B cell (primary cell): ENCODE data around the gene RNASE8. TPM values are rescaled to one million over a fixed set of nuclear protein-coding genes. Genes with fewer than 3 reads are reported as not detected.

ENCODE experiments used
- ATAC-seq: fragments of 200-7000 bp; cut with Tn5 transposase; one replicate; pipeline ENCODE4 v1.10.0; 2021; ENCODE audit warnings: low read depth, mild to moderate bottlenecking, moderate number of reproducible peaks, moderate library complexity
- CTCF ChIA-PET: fragments of 350-600 bp; sonication (Branson Sonifier 250); formaldehyde crosslinking; loops from one replicate; lab custom pipeline; 2021; ENCODE audit warnings: antibody characterized with exemption, inconsistent platforms; lab: Charles Lee
- POLR2A ChIA-PET: fragments of 350-600 bp; sonication (Branson Sonifier 250); formaldehyde crosslinking; loops from one replicate; lab custom pipeline; 2021; ENCODE audit warnings: antibody characterized with exemption; lab: Charles Lee
- DNase-seq: peaks from one replicate; pipeline ENCODE4 v3.0.0; 2013
- H2AFZ ChIP-seq: 2 replicates; pipeline ENCODE4 v1.6.1; 2012; ENCODE audit warnings: mild to moderate bottlenecking, low read depth, low read length; ENCODE audit not compliant: insufficient read depth, poor library complexity, severe bottlenecking
- H3K27ac ChIP-seq, 2 donors: 1 replicate in 1 of 2; 2 replicates in 1 of 2; pipeline ENCODE4 v1.5.1; 2012 to 2013; ENCODE audit warnings: low read length in 2 of 2, mild to moderate bottlenecking in 2 of 2, moderate library complexity in 1 of 2
- H3K27me3 ChIP-seq, 4 experiments: fragments of 200-600 bp in 1 of 4; sonication (generic) in 1 of 4; replicated peaks in 1 of 4; 1 replicate in 2 of 4; 2 replicates in 2 of 4; pipeline versions ENCODE4 v1.6.1 to v1.7.0; 2013 to 2016; ENCODE audit warnings: low read length in 3 of 4, mild to moderate bottlenecking in 2 of 4, mixed read lengths in 1 of 4, moderate library complexity in 1 of 4; ENCODE audit not compliant: insufficient read depth in 4 of 4, control insufficient read depth in 3 of 4; ENCODE audit errors: control extremely low read depth in 1 of 4
- H3K36me3 ChIP-seq, 2 experiments: replicated peaks in 1 of 2; 1 replicate in 1 of 2; 2 replicates in 1 of 2; pipeline versions ENCODE4 v1.6.1 to v1.7.1; 2013; ENCODE audit warnings: low read length in 1 of 2; ENCODE audit not compliant: insufficient read depth in 2 of 2, control insufficient read depth in 1 of 2; ENCODE audit errors: control extremely low read depth in 1 of 2, extremely low read depth in 1 of 2
- H3K4me1 ChIP-seq, 2 donors: fragments of 200-600 bp in 1 of 2; sonication (generic) in 1 of 2; 1 replicate in 1 of 2; 2 replicates in 1 of 2; pipeline versions ENCODE4 v1.5.1 to v1.6.1; 2013 to 2017; ENCODE audit warnings: low read length in 2 of 2; ENCODE audit not compliant: control insufficient read depth in 2 of 2, insufficient read depth in 2 of 2
- H3K4me2 ChIP-seq: replicated peaks from 2 replicates; pipeline ENCODE3; 2012; ENCODE audit warnings: mild to moderate bottlenecking, low read depth, low read length; ENCODE audit not compliant: poor library complexity, severe bottlenecking
- H3K4me3 ChIP-seq, 5 experiments: fragments of 200-600 bp in 1 of 5; sonication (generic) in 1 of 5; 1 replicate in 3 of 5; 2 replicates in 2 of 5; pipeline versions ENCODE4 v1.5.1 to v1.7.0; 2011 to 2016; ENCODE audit warnings: low read length in 4 of 5, mild to moderate bottlenecking in 4 of 5, low read depth in 2 of 5, control low read depth in 1 of 5, moderate library complexity in 1 of 5; ENCODE audit not compliant: insufficient read depth in 1 of 5; ENCODE audit errors: control extremely low read depth in 1 of 5, extremely low read depth in 1 of 5
- H3K79me2 ChIP-seq: fragments of 200-600 bp; sonication (generic); one replicate; pipeline ENCODE4 v1.6.0; 2016; ENCODE audit warnings: low read length; ENCODE audit not compliant: control insufficient read depth, insufficient read depth
- H3K9ac ChIP-seq: fragments of 200-600 bp; sonication (generic); 2 replicates; pipeline ENCODE4 v1.6.1; 2017; ENCODE audit warnings: mild to moderate bottlenecking, low read length, moderate library complexity
- H3K9me3 ChIP-seq, 3 donors: one replicate each; pipeline versions ENCODE4 v1.6.1 to v1.7.1; 2013; ENCODE audit warnings: low read length in 2 of 3; ENCODE audit not compliant: control insufficient read depth in 2 of 3, insufficient read depth in 1 of 3; ENCODE audit errors: control extremely low read depth in 1 of 3
- H4K20me1 ChIP-seq: 2 replicates; pipeline ENCODE4 v1.6.0; 2012; ENCODE audit warnings: mild to moderate bottlenecking, low read length; ENCODE audit not compliant: insufficient read depth, control insufficient read depth, poor library complexity, severe bottlenecking
- H3K27ac Mint-ChIP-seq: one replicate; pipeline ENCODE4 v1.8.0; 2021; ENCODE audit warnings: mixed read lengths
- H3K27me3 Mint-ChIP-seq: one replicate; pipeline ENCODE4 v1.8.0; 2021; ENCODE audit warnings: mixed read lengths
- H3K4me1 Mint-ChIP-seq: one replicate; pipeline ENCODE4 v1.8.0; 2021; ENCODE audit warnings: mixed read lengths
- H3K4me3 Mint-ChIP-seq: one replicate; pipeline ENCODE4 v1.8.0; 2021; ENCODE audit warnings: mixed read lengths
- H3K9me3 Mint-ChIP-seq: one replicate; pipeline ENCODE4 v1.8.0; 2022; ENCODE audit warnings: mixed read lengths; ENCODE audit not compliant: insufficient read depth
- EZH2 ChIP-seq: IDR thresholded peaks from 2 replicates; pipeline ENCODE4 v1.6.1; 2012; ENCODE audit warnings: borderline replicate concordance, low read depth, mild to moderate bottlenecking, moderate library complexity, low read length; ENCODE audit not compliant: insufficient read depth, poor library complexity, severe bottlenecking
- WGBS: methylation state at CpG from one replicate; pipeline ENCODE4 v1.1.5; 2013; ENCODE audit warnings: missing lambda C conversion rate; ENCODE audit not compliant: insufficient coverage; 5-methylcytosine and 5-hydroxymethylcytosine counted together
- intact Hi-C: fragments of 100-400 bp; cut with micrococcal nuclease; formaldehyde crosslinking; loops from one replicate; pipeline ENCODE4 v1.10.0; 2022
- polyA plus RNA-seq: library from polyadenylated mRNA; depleted of rRNA; stranded (reverse); fragments of >200 nt; gene quantifications from 2 replicates; pipeline ENCODE4 v1.2.3, GENCODE V29; 2012
- total RNA-seq, 2 donors: library from RNA; stranded (reverse); fragments of 120-200 nt in 1 of 2; gene quantifications; 1 replicate in 1 of 2; 2 replicates in 1 of 2; pipeline versions ENCODE4 v1.2.3 to v1.2.4, GENCODE V29; 2013 to 2022
- TF ChIP-seq, protein P1 (sequence below): fragments of 200-600 bp; IDR thresholded peaks from one replicate; pipeline ENCODE4 v1.8.0; 2022; ENCODE audit warnings: antibody characterized with exemption, mild to moderate bottlenecking

The RNASE8 gene
- total and polyA plus RNA-seq, 2 donors (not counting 1 experiment from before 2014, with no cell fraction given) = not detected

DNA sequence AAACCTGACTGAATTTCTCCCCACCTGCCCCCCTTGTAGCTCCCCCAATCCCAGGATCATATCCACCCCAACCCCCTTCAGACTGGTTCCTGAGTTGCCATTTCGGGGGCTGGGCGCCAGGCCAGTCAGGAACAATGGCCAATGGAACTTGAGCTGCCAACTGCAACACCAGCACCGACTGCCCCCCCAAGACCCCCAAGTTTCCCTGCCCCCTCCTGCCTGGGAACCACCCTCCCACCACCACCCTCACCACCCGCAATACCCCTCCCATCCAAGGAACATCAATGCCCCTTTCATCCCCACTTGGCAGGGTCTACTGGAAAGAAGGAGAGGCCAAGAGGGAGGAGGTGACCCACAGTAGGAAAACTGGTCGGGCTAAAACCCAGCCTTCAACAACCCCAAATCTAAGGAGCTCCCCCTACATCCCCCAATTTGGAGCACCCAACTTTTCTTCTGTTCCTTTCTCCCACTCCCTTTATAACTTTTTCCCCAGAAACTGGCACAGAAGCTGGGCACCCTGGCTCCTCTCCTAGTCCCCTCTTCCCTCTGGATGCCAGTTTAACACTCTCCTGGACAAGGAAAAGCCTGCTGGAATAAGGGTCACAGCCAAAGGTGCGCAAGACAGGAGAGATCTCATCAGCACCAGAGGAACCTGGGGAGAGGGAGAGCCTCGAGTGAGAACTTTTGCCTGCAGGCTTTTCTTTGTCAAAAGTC is 31.2 kb upstream of the RNASE8 start:
- CTCF ChIA-PET = interaction anchor here (0.6 to 3.2 kb wide), 5 partner anchors 11 to 78 kb away, joined by 3 to 21 read pairs (median 3); no protein-coding TSS in a partner anchor
- Histone ChIP-seq H2AFZ (peak overlapping the region; percentile 97), H3K4me3 (no peak overlapping the region), H3K36me3 (no peaks in the 10 kb centered on the region), H3K79me2 (no peaks in the 10 kb centered on the region), H3K4me2 (no peak overlapping the region), H3K4me1 (peaks cover 12 to 23% of the 10 kb centered on the region in 2 donors), H4K20me1 (no peaks in the 10 kb centered on the region), H3K9me3 (no peaks in the 10 kb centered on the region), H3K9ac (no peak overlapping the region), H3K27ac (no peak overlapping the region), H3K27me3 (peaks cover 0 to 30% (median 8%) of the 10 kb centered on the region in 4 experiments)
- H3K4me1 Mint-ChIP-seq = peaks cover 19% of the 10 kb centered on the region
- WGBS = 95% methylated on average over 5 of the region's 7 CpGs
- intact Hi-C loops = no loop called here
- ATAC-seq (no peak), DNase-seq (no peak)
- H3K27me3 Mint-ChIP-seq = peaks cover 14% of the 10 kb centered on the region
- POLR2A ChIA-PET = no interaction called here
- no peak overlapping the region for H3K27ac Mint-ChIP-seq
- peak overlapping the region; percentile 93 for H3K4me3 Mint-ChIP-seq
- TF ChIP-seq, protein P1, sequence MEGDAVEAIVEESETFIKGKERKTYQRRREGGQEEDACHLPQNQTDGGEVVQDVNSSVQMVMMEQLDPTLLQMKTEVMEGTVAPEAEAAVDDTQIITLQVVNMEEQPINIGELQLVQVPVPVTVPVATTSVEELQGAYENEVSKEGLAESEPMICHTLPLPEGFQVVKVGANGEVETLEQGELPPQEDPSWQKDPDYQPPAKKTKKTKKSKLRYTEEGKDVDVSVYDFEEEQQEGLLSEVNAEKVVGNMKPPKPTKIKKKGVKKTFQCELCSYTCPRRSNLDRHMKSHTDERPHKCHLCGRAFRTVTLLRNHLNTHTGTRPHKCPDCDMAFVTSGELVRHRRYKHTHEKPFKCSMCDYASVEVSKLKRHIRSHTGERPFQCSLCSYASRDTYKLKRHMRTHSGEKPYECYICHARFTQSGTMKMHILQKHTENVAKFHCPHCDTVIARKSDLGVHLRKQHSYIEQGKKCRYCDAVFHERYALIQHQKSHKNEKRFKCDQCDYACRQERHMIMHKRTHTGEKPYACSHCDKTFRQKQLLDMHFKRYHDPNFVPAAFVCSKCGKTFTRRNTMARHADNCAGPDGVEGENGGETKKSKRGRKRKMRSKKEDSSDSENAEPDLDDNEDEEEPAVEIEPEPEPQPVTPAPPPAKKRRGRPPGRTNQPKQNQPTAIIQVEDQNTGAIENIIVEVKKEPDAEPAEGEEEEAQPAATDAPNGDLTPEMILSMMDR = no peak
- no peak for TF ChIP-seq EZH2
- H3K9me3 Mint-ChIP-seq = no peaks in the 10 kb centered on the region

DNA sequence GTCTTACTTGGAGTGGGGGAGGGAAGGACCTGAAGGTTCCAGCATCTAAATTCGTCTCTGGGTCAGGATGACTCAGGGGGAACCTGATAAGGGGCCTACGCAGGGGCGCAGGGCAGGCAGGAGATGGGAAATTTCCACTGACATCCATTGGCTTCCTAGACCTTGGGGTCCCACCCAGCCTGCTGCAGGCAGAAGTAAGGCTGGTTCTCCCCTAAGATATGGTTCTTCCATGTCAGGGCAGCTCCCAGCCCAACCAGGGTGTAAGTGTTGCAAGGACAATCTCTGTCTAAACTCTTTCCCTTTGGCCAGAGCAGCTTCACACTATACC is 30.7 kb upstream of the RNASE8 start:
- intact Hi-C loops = no loop called here

More for the DNA sequence above, 30.7 kb upstream of the RNASE8 start:
- POLR2A ChIA-PET = no interaction called here
- Histone ChIP-seq H3K4me3 (no peak overlapping the region), H3K4me2 (no peak overlapping the region), H3K4me1 (peaks cover 12 to 23% of the 10 kb centered on the region in 2 donors), H3K27ac (no peak overlapping the region), H4K20me1 (no peaks in the 10 kb centered on the region), H3K9me3 (no peaks in the 10 kb centered on the region), H3K27me3 (peaks cover 0 to 30% (median 8%) of the 10 kb centered on the region in 4 experiments), H3K9ac (no peak overlapping the region), H3K36me3 (no peaks in the 10 kb centered on the region), H3K79me2 (no peaks in the 10 kb centered on the region), H2AFZ (no peak overlapping the region)
- peak overlapping the region; percentile 56 for H3K4me3 Mint-ChIP-seq
- H3K27me3 Mint-ChIP-seq = peaks cover 12% of the 10 kb centered on the region
- CTCF ChIA-PET = interaction anchor here (2.1 to 3.2 kb wide), 2 partner anchors 11 to 77 kb away, joined by 7 to 21 read pairs; no protein-coding TSS in a partner anchor
- TF ChIP-seq, protein P1 = no peak
- TF ChIP-seq EZH2 = no peak
- DNase-seq (peak; percentile 16), ATAC-seq (no peak)
- peaks cover 19% of the 10 kb centered on the region for H3K4me1 Mint-ChIP-seq
- H3K9me3 Mint-ChIP-seq = no peaks in the 10 kb centered on the region
- 46% methylated on average over 3 of the region's 3 CpGs for WGBS
- peak overlapping the region; percentile 32 for H3K27ac Mint-ChIP-seq
